DND-41 (cell line): Measurements from ENCODE around the gene PRAMEF15.
"Not testable (repeated sequence)": the region's sequence is repeated elsewhere in the genome, so short reads cannot be mapped to it uniquely, and the experiment has no call there.

Experiments
- ATAC-seq: fragments of 200-7000 bp; cut with Tn5 transposase; 3 replicates; pipeline ENCODE4 v1.9.1; 2021; ENCODE audit warnings: low read depth; ENCODE audit not compliant: insufficient read depth
- DNase-seq: peaks from one replicate; pipeline ENCODE4 v3.0.0-alpha.2; 2020
- H2AFZ ChIP-seq: 2 replicates; pipeline ENCODE4 v1.6.0; 2012; ENCODE audit warnings: low read depth, low read length
- H3K27ac ChIP-seq: 2 replicates; pipeline ENCODE4 v1.5.1; 2012; ENCODE audit warnings: low read length, inconsistent platforms
- H3K27me3 ChIP-seq: fragments of 200-600 bp; sonication (generic); 2 replicates; pipeline ENCODE4 v1.6.0; 2012; ENCODE audit warnings: low read length, mild to moderate bottlenecking, inconsistent platforms; ENCODE audit not compliant: insufficient read depth, poor library complexity
- H3K36me3 ChIP-seq: 2 replicates; pipeline ENCODE4 v1.5.1; 2012; ENCODE audit warnings: low read length, inconsistent platforms; ENCODE audit not compliant: insufficient read depth
- H3K4me1 ChIP-seq: 2 replicates; pipeline ENCODE4 v1.5.1; 2012; ENCODE audit warnings: mild to moderate bottlenecking, low read length; ENCODE audit not compliant: insufficient read depth
- H3K4me2 ChIP-seq: 2 replicates; pipeline ENCODE4 v1.6.0; 2012; ENCODE audit warnings: mild to moderate bottlenecking, moderate library complexity, low read length, inconsistent platforms; ENCODE audit not compliant: insufficient read depth
- H3K4me3 ChIP-seq, 2 experiments: fragments of 200-600 bp in 1 of 2; shearing (Covaris generic) in 1 of 2; 2 replicates each; pipeline ENCODE4 v1.5.1; 2012 to 2016; ENCODE audit warnings: inconsistent platforms in 2 of 2, low read length in 2 of 2, mild to moderate bottlenecking in 2 of 2, low read depth in 1 of 2, moderate library complexity in 1 of 2
- H3K79me2 ChIP-seq: 2 replicates; pipeline ENCODE4 v1.6.0; 2012; ENCODE audit warnings: low read length, inconsistent platforms; ENCODE audit not compliant: insufficient read depth
- H3K9ac ChIP-seq: 2 replicates; pipeline ENCODE4 v1.6.0; 2012; ENCODE audit warnings: low read depth, mild to moderate bottlenecking, inconsistent platforms, low read length, moderate library complexity
- H3K9me3 ChIP-seq: 2 replicates; pipeline ENCODE4 v1.5.1; 2012; ENCODE audit warnings: low read length, moderate library complexity, mild to moderate bottlenecking, inconsistent platforms; ENCODE audit not compliant: insufficient read depth, severe bottlenecking
- H4K20me1 ChIP-seq: 2 replicates; pipeline ENCODE4 v1.6.0; 2012; ENCODE audit warnings: low read length; ENCODE audit not compliant: insufficient read depth

Gene PRAMEF15

DNA sequence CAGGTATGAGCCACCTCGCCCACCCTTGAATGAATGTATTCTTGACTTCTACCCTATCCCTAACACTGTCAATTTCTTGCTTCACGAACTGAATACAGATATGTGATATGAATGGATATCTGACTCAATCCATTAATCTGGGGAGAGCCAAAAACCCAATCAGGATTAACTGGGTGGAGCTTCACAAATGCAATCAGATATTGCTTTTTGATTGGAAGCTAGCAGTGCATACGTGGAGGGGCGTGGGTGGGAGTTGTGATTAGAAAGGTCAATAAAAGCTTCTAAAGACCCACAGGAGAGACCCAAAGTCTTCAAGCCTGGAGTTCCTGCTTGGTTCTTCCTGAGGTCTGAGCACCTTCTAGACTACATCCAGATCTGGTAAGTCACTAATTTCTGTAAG is at the start of gene PRAMEF15:
TSS of gene PRAMEF15 (plus strand) at position 301 of the 400 bp plus-strand sequence. CDS start 2,827 bp downstream, outside the sequence.
- not testable (repeated sequence) for H4K20me1 ChIP-seq, H3K9me3 ChIP-seq, H3K9ac ChIP-seq, H3K4me2 ChIP-seq, H3K4me3 ChIP-seq, H3K4me1 ChIP-seq, H3K36me3 ChIP-seq, H3K27me3 ChIP-seq, DNase-seq, H3K27ac ChIP-seq, H2AFZ ChIP-seq, ATAC-seq, H3K79me2 ChIP-seq

DNA sequence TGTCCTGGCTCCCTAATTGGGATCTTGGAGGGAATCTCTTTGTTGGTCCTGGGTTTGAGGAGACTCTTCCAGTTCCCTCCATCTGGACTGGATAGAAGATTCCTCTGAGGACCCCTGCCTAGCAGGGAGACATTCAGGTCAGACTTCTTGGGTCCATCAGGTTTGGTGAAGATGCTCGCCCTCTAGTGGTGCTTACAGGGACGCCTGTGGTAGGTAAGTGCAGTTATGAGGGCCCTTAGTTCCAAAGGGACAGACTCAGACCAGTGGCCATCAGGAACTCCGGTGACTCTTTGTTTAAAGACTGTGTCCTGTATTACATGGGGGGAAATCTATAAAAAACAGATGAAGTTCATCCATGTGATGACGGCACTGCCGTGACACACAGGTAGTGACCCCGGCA is 38.4 kb upstream of the PRAMEF15 start:
- not testable (repeated sequence) for ATAC-seq, H2AFZ ChIP-seq, H3K9ac ChIP-seq, H3K27ac ChIP-seq, H3K4me1 ChIP-seq, H3K4me3 ChIP-seq, H3K27me3 ChIP-seq, DNase-seq, H4K20me1 ChIP-seq, H3K9me3 ChIP-seq, H3K4me2 ChIP-seq, H3K79me2 ChIP-seq, H3K36me3 ChIP-seq

DNA sequence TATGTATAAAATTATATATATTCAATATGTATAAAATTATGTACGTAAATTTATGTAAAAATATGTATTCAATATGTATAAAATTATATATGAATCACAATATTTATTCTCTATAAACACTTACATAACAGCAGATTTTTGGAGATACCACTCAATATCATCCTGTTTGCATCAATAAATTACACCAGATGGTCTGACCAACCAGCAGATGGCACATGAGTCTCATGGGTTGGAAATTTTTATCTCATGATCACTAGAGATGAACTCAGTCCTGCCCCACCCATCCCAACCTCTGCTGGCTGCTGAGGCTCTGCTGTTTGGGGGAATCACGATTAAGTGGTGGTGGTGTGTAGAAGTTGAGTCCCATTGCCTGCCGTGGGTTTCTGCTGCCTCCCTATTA is 35.8 kb upstream of the PRAMEF15 start:
- not testable (repeated sequence) for H3K4me1 ChIP-seq, H3K4me2 ChIP-seq, H4K20me1 ChIP-seq, H3K9ac ChIP-seq, H3K9me3 ChIP-seq, H3K36me3 ChIP-seq, H3K79me2 ChIP-seq, H2AFZ ChIP-seq, DNase-seq, H3K27me3 ChIP-seq, H3K27ac ChIP-seq, H3K4me3 ChIP-seq
- peak; percentile 39; the same call in 1 of the 3 replicates for ATAC-seq

DNA sequence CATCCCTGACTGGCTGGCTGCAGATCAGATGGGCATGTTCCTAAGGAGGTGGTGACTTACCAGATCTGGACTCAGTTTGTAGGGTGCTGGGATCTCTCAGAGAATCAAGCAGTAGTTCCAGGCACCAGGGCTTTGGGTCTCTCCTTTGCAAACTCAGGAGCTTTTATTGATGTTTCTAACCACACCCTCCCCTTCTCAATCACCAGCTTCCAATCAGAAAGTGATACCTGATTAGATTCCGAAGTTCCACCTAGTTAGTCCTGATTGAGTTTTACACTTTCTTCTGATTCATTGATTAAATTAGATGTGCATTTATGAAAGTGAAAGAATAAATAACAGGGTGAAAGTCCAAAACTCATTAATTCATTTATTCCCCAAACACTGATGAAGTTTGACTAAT is 30.3 kb upstream of the PRAMEF15 start, which contains the start of gene PRAMEF8:
TSS of gene PRAMEF8 (minus strand) at position 101 of the 400 bp plus-strand sequence. CDS start 1,046 bp downstream, outside the sequence.
- H3K4me3 ChIP-seq, ATAC-seq, H3K36me3 ChIP-seq, H3K79me2 ChIP-seq, H3K27me3 ChIP-seq, H4K20me1 ChIP-seq, H3K4me2 ChIP-seq, H3K9me3 ChIP-seq, DNase-seq, H3K4me1 ChIP-seq, H3K9ac ChIP-seq, H2AFZ ChIP-seq, H3K27ac ChIP-seq: not testable (repeated sequence)

DNA sequence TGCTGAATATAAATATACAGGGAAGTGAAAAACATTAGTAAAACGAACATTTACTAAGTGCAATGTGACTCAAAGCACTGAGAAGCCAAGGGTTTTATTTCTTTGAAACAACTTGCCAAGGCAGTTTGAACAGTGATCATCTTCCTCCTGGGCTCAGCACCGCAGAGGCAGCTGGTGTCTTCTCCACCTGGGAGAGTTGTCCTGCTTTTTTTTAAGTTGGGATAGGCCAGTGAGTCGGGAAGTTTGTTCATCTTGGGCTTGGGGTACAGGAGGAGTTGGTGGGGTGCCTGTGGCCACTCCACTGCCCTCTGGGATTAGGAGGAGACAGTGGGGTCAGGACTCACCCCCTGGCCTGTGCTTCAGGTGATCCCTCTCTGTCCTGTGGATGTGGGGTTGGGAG is 26.4 kb upstream of the PRAMEF15 start:
- not testable (repeated sequence) for H3K9me3 ChIP-seq, ATAC-seq, H3K9ac ChIP-seq, H3K4me2 ChIP-seq, H4K20me1 ChIP-seq, H3K27me3 ChIP-seq, H3K27ac ChIP-seq, H3K4me3 ChIP-seq, H3K4me1 ChIP-seq, H2AFZ ChIP-seq, H3K36me3 ChIP-seq, DNase-seq, H3K79me2 ChIP-seq

DNA sequence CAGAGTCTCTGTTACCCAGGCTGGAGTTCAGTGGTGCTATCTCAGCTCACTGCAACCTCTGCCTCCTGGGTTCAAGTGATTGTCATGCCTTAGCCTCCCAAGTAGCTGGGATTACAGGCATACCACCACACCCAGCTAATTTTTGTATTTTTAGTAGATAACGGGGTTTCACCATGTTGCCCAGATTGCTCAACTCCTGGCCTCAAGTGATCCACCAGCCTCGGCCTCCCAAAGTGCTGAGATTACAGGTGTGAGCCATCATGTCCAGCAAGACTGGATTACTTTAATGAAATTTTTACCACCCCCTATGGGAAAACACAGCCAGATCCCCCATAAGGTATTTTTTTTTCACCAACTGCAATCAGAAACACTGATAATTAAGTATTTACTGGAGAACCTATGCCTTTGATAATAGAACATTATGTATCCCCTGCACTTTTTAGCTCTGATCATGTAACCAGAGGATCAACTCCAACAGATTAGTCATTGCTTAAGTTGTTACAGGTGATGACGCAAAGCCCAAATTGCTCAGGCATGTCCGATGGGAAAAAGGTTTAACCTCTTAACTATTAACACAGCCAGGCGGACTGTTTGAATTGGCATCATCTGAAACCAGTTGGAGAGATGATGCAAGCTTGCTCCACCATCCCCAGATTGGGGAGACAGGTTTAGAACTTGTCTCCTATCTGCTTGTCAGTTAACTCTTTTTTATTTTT is 18.0 kb upstream of the PRAMEF15 start:
- not testable (repeated sequence) for H3K4me3 ChIP-seq, H3K36me3 ChIP-seq, H2AFZ ChIP-seq, H3K4me1 ChIP-seq, H4K20me1 ChIP-seq, ATAC-seq, H3K4me2 ChIP-seq, H3K9me3 ChIP-seq, H3K9ac ChIP-seq, H3K27me3 ChIP-seq, H3K79me2 ChIP-seq, H3K27ac ChIP-seq, DNase-seq

GRCh38 chr1:13298699-13299098 is 16.7 kb upstream of the PRAMEF15 start:
- H3K4me1 ChIP-seq, H4K20me1 ChIP-seq, H3K79me2 ChIP-seq, H3K27ac ChIP-seq, H3K27me3 ChIP-seq, H2AFZ ChIP-seq, H3K9me3 ChIP-seq, H3K36me3 ChIP-seq, DNase-seq, H3K4me3 ChIP-seq, ATAC-seq, H3K9ac ChIP-seq, H3K4me2 ChIP-seq: not testable (repeated sequence)

GRCh38 chr1:13302197-13302596 is 13.2 kb upstream of the PRAMEF15 start:
- not testable (repeated sequence) for H3K27ac ChIP-seq, ATAC-seq, H3K27me3 ChIP-seq, H3K9me3 ChIP-seq, H3K9ac ChIP-seq, H3K79me2 ChIP-seq, H3K36me3 ChIP-seq, H3K4me2 ChIP-seq, H3K4me3 ChIP-seq, H2AFZ ChIP-seq, H3K4me1 ChIP-seq, DNase-seq, H4K20me1 ChIP-seq
